Osteoblast (primary cell): ENCODE measurements around the gene CLEC16A. TPM values are rescaled to one million over a fixed set of nuclear protein-coding genes. Genes with fewer than 3 reads are reported as not detected.

Experiments used
- DNase-seq: peaks from one replicate; pipeline ENCODE4 v3.0.0; 2011; ENCODE audit warnings: low spot score, mixed read lengths; ENCODE audit not compliant: insufficient read length; ENCODE audit errors: missing footprints
- H2AFZ ChIP-seq: 2 replicates; pipeline ENCODE4 v1.6.0; 2011; ENCODE audit warnings: mild to moderate bottlenecking, low read length
- H3K27ac ChIP-seq: 2 replicates; pipeline ENCODE4 v1.5.1; 2011; ENCODE audit warnings: mild to moderate bottlenecking, low read depth, low read length, moderate library complexity
- H3K27me3 ChIP-seq: 2 replicates; pipeline ENCODE4 v1.6.0; 2012; ENCODE audit warnings: mild to moderate bottlenecking, control low read depth, inconsistent platforms, low read length, moderate library complexity; ENCODE audit not compliant: insufficient read depth
- H3K36me3 ChIP-seq: 2 replicates; pipeline ENCODE4 v1.5.1; 2011; ENCODE audit warnings: mild to moderate bottlenecking, low read length, control low read depth, moderate library complexity; ENCODE audit not compliant: insufficient read depth
- H3K4me1 ChIP-seq: 2 replicates; pipeline ENCODE4 v1.5.1; 2011; ENCODE audit warnings: mild to moderate bottlenecking, low read length, control low read depth, moderate library complexity; ENCODE audit not compliant: insufficient read depth
- H3K4me2 ChIP-seq: 2 replicates; pipeline ENCODE4 v1.6.0; 2011; ENCODE audit warnings: mild to moderate bottlenecking, low read length; ENCODE audit not compliant: insufficient read depth
- H3K4me3 ChIP-seq: fragments of 200-600 bp; sonication (generic); 3 replicates; pipeline ENCODE4 v1.5.1; 2012; ENCODE audit warnings: mild to moderate bottlenecking, low read length, inconsistent platforms; ENCODE audit not compliant: insufficient read depth
- H3K79me2 ChIP-seq: 2 replicates; pipeline ENCODE4 v1.6.0; 2012; ENCODE audit warnings: mild to moderate bottlenecking, low read length, control low read depth, inconsistent platforms; ENCODE audit not compliant: insufficient read depth
- H3K9me3 ChIP-seq: 2 replicates; pipeline ENCODE4 v1.5.1; 2011; ENCODE audit warnings: low read depth, low read length, control low read depth
- H4K20me1 ChIP-seq: 2 replicates; pipeline ENCODE4 v1.6.0; 2012; ENCODE audit warnings: mild to moderate bottlenecking, low read length, control low read depth; ENCODE audit not compliant: insufficient read depth
- CTCF ChIP-seq: IDR thresholded peaks from 2 replicates; pipeline ENCODE4 v1.5.1; 2011; ENCODE audit warnings: mild to moderate bottlenecking, low read depth, low read length, moderate library complexity; ENCODE audit errors: extremely low read depth
- total RNA-seq: library from RNA; depleted of rRNA; stranded (reverse); fragments of >200 nt; gene quantifications from 2 replicates; pipeline ENCODE4 v1.2.3, GENCODE V29; 2012

CLEC16A gene
- total RNA-seq, 1 donor: 25.7 TPM

GRCh38 chr16:11080327-11080967 is 136.1 kb downstream of the CLEC16A start:
- Histone ChIP-seq H3K4me1 (peaks cover 65% of the 10 kb centered on the region), H3K27me3 (no peaks in the 10 kb centered on the region), H3K36me3 (no peaks in the 10 kb centered on the region), H3K27ac (peak overlapping the region; percentile 98), H3K4me2 (peak overlapping the region; percentile 75), H3K9me3 (no peaks in the 10 kb centered on the region), H3K79me2 (no peaks in the 10 kb centered on the region), H4K20me1 (no peaks in the 10 kb centered on the region), H3K4me3 (no peak overlapping the region), H2AFZ (no peak overlapping the region)
- no peak for TF ChIP-seq CTCF
- no peak for DNase-seq

- no peaks in the 10 kb centered on the region for H3K79me2 ChIP-seq
- no peak overlapping the region for H3K4me3 ChIP-seq
- no peak for TF ChIP-seq CTCF
- no peak overlapping the region for H3K4me2 ChIP-seq
- H3K27me3 ChIP-seq: no peaks in the 10 kb centered on the region
- peaks cover 62% of the 10 kb centered on the region for H3K4me1 ChIP-seq
- no peaks in the 10 kb centered on the region for H4K20me1 ChIP-seq
- no peak for DNase-seq
- peak overlapping the region; percentile 98 for H3K27ac ChIP-seq
- H3K9me3 ChIP-seq: no peaks in the 10 kb centered on the region
- H2AFZ ChIP-seq: no peak overlapping the region
- H3K36me3 ChIP-seq: no peaks in the 10 kb centered on the region
Observed at GRCh38 chr16:11080999-11081630, 136.8 kb downstream of the CLEC16A start.

- Histone ChIP-seq H4K20me1 (no peaks in the 10 kb centered on the region), H3K79me2 (no peaks in the 10 kb centered on the region), H3K27me3 (no peaks in the 10 kb centered on the region), H3K4me2 (no peak overlapping the region), H2AFZ (no peak overlapping the region), H3K36me3 (no peaks in the 10 kb centered on the region), H3K27ac (no peak overlapping the region), H3K4me1 (peaks cover 57% of the 10 kb centered on the region), H3K9me3 (no peaks in the 10 kb centered on the region), H3K4me3 (no peak overlapping the region)
- no peak for TF ChIP-seq CTCF
- no peak for DNase-seq
Observed at GRCh38 chr16:11082108-11082859, 137.9 kb downstream of the CLEC16A start.

- H4K20me1 ChIP-seq: no peaks in the 10 kb centered on the region
- no peak for TF ChIP-seq CTCF
- no peak overlapping the region for H3K4me3 ChIP-seq
- H3K4me1 ChIP-seq: peaks cover 51% of the 10 kb centered on the region
- no peaks in the 10 kb centered on the region for H3K9me3 ChIP-seq
- H3K36me3 ChIP-seq: no peaks in the 10 kb centered on the region
- no peak for DNase-seq
- H2AFZ ChIP-seq: no peak overlapping the region
- H3K79me2 ChIP-seq: no peaks in the 10 kb centered on the region
- H3K27me3 ChIP-seq: no peaks in the 10 kb centered on the region
- H3K4me2 ChIP-seq: no peak overlapping the region
- H3K27ac ChIP-seq: peak overlapping the region; percentile 73
Observed at GRCh38 chr16:11082860-11083388, 138.6 kb downstream of the CLEC16A start.
